PFSK-1 (cell line): ENCODE results near the gene SHOC1.

Experiments used
- FOXP2 ChIP-seq: optimal IDR thresholded peaks from 2 replicates; pipeline ENCODE3; 2011; ENCODE audit warnings: borderline replicate concordance, control low read depth, inconsistent platforms; ENCODE audit not compliant: insufficient read depth; ENCODE audit errors: extremely low read length, extremely low read depth
- POLR2AphosphoS5 ChIP-seq: IDR thresholded peaks from 2 replicates; pipeline ENCODE4 v1.6.1; 2012; ENCODE audit warnings: low read depth, mild to moderate bottlenecking, control low read depth, low read length, moderate library complexity
- SIN3A ChIP-seq: IDR thresholded peaks from 2 replicates; pipeline ENCODE4 v1.6.1; 2012; ENCODE audit warnings: mild to moderate bottlenecking, low read length, moderate library complexity, borderline replicate concordance; ENCODE audit not compliant: insufficient read depth
- TAF1 ChIP-seq: IDR thresholded peaks from 2 replicates; pipeline ENCODE4 v1.6.1; 2012; ENCODE audit warnings: low read length, control low read depth, borderline replicate concordance; ENCODE audit not compliant: insufficient read depth
- TF ChIP-seq, protein P1 (sequence below), 2 experiments: IDR thresholded peaks; 2 replicates each; pipeline versions ENCODE4 v1.6.1 to v1.8.0; 2011 to 2012; ENCODE audit warnings: low read depth in 2 of 2, low read length in 2 of 2, control low read depth in 1 of 2, inconsistent platforms in 1 of 2, mild to moderate bottlenecking in 1 of 2, moderate library complexity in 1 of 2; ENCODE audit not compliant: insufficient read depth in 1 of 2

GRCh38 chr9:111840442-111840841, 45.7 kb upstream of the SHOC1 start:
- TF ChIP-seq POLR2AphosphoS5 = no peak
- TF ChIP-seq TAF1 = no peak
- TF ChIP-seq SIN3A = no peak
- TF ChIP-seq, protein P1, sequence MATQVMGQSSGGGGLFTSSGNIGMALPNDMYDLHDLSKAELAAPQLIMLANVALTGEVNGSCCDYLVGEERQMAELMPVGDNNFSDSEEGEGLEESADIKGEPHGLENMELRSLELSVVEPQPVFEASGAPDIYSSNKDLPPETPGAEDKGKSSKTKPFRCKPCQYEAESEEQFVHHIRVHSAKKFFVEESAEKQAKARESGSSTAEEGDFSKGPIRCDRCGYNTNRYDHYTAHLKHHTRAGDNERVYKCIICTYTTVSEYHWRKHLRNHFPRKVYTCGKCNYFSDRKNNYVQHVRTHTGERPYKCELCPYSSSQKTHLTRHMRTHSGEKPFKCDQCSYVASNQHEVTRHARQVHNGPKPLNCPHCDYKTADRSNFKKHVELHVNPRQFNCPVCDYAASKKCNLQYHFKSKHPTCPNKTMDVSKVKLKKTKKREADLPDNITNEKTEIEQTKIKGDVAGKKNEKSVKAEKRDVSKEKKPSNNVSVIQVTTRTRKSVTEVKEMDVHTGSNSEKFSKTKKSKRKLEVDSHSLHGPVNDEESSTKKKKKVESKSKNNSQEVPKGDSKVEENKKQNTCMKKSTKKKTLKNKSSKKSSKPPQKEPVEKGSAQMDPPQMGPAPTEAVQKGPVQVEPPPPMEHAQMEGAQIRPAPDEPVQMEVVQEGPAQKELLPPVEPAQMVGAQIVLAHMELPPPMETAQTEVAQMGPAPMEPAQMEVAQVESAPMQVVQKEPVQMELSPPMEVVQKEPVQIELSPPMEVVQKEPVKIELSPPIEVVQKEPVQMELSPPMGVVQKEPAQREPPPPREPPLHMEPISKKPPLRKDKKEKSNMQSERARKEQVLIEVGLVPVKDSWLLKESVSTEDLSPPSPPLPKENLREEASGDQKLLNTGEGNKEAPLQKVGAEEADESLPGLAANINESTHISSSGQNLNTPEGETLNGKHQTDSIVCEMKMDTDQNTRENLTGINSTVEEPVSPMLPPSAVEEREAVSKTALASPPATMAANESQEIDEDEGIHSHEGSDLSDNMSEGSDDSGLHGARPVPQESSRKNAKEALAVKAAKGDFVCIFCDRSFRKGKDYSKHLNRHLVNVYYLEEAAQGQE (IDR thresholded peaks at IDR 0.05; ENCODE audit: insufficient read depth in 1 of 2, low read depth in 2 of 2, low read length in 2 of 2) = no peak
- no peak for TF ChIP-seq FOXP2
